Measurements from ENCODE around the gene ZNF609. TPM values are rescaled to one million over a fixed set of nuclear protein-coding genes. Genes with fewer than 3 reads are reported as not detected.
"Not testable (repeated sequence)": the region's sequence is repeated elsewhere in the genome, so short reads cannot be mapped to it uniquely, and the experiment has no call there.

The ZNF609 gene
- total RNA-seq, 1 donor from 2014 or later: 24.1 TPM

GRCh38 chr15:64493641-64494040 is 33.3 kb downstream of the ZNF609 start:
- Mint-ChIP-seq H3K4me3 (ENCODE audit: unreplicated experiment) (no peak overlapping the region), H3K27me3 (ENCODE audit: low read depth) (no peaks in the 10 kb centered on the region), H3K27ac (ENCODE audit: unreplicated experiment) (no peak overlapping the region), H3K4me1 (ENCODE audit: low read depth) (peaks cover 5% of the 10 kb centered on the region), H3K9me3 (ENCODE audit: low read depth) (no peaks in the 10 kb centered on the region), H3K36me3 (ENCODE audit: low read depth) (peaks cover 1% of the 10 kb centered on the region)
- no peak for TF ChIP-seq CTCF (IDR thresholded peaks at IDR 0.05)
- DNase-seq (ENCODE audit: low spot score): no peak

- not testable (repeated sequence) for H3K27ac Mint-ChIP-seq (ENCODE audit: unreplicated experiment); H3K9me3 Mint-ChIP-seq (ENCODE audit: low read depth); H3K27me3 Mint-ChIP-seq (ENCODE audit: low read depth); DNase-seq (ENCODE audit: low spot score); H3K4me1 Mint-ChIP-seq (ENCODE audit: low read depth); H3K36me3 Mint-ChIP-seq (ENCODE audit: low read depth); H3K4me3 Mint-ChIP-seq (ENCODE audit: unreplicated experiment)
These were observed 35.6 kb downstream of the ZNF609 start for GRCh38 chr15:64495968-64496367.

GRCh38 chr15:64500695-64501395 is 40.5 kb downstream of the ZNF609 start:
- no peak for TF ChIP-seq CTCF (IDR thresholded peaks at IDR 0.05)
- Mint-ChIP-seq H3K27ac (ENCODE audit: unreplicated experiment) (no peak overlapping the region), H3K27me3 (ENCODE audit: low read depth) (no peaks in the 10 kb centered on the region), H3K4me3 (ENCODE audit: unreplicated experiment) (no peak overlapping the region), H3K4me1 (ENCODE audit: low read depth) (peaks cover 35% of the 10 kb centered on the region), H3K36me3 (ENCODE audit: low read depth) (peaks cover 12% of the 10 kb centered on the region), H3K9me3 (ENCODE audit: low read depth) (no peaks in the 10 kb centered on the region)
- no peak for DNase-seq (ENCODE audit: low spot score)

GRCh38 chr15:64501396-64501715 is 41.0 kb downstream of the ZNF609 start:
- Mint-ChIP-seq H3K27me3 (ENCODE audit: low read depth) (no peaks in the 10 kb centered on the region), H3K4me3 (ENCODE audit: unreplicated experiment) (no peak overlapping the region), H3K36me3 (ENCODE audit: low read depth) (peaks cover 11% of the 10 kb centered on the region), H3K27ac (ENCODE audit: unreplicated experiment) (peak overlapping the region; percentile 19), H3K9me3 (ENCODE audit: low read depth) (no peaks in the 10 kb centered on the region), H3K4me1 (ENCODE audit: low read depth) (peaks cover 33% of the 10 kb centered on the region)
- TF ChIP-seq CTCF (IDR thresholded peaks at IDR 0.05): no peak
- DNase-seq (ENCODE audit: low spot score): no peak

- H3K9me3 Mint-ChIP-seq (ENCODE audit: low read depth): no peaks in the 10 kb centered on the region
- TF ChIP-seq CTCF (IDR thresholded peaks at IDR 0.05): no peak
- peaks cover 11% of the 10 kb centered on the region for H3K36me3 Mint-ChIP-seq (ENCODE audit: low read depth)
- peak overlapping the region; percentile 55 for H3K27ac Mint-ChIP-seq (ENCODE audit: unreplicated experiment)
- no peak for DNase-seq (ENCODE audit: low spot score)
- no peaks in the 10 kb centered on the region for H3K27me3 Mint-ChIP-seq (ENCODE audit: low read depth)
- H3K4me1 Mint-ChIP-seq (ENCODE audit: low read depth): peaks cover 37% of the 10 kb centered on the region
- H3K4me3 Mint-ChIP-seq (ENCODE audit: unreplicated experiment): no peak overlapping the region
These were observed 41.8 kb downstream of the ZNF609 start for GRCh38 chr15:64502151-64502550.

GRCh38 chr15:64502551-64502950 is 42.2 kb downstream of the ZNF609 start:
- Mint-ChIP-seq H3K36me3 (ENCODE audit: low read depth) (peaks cover 11% of the 10 kb centered on the region), H3K4me3 (ENCODE audit: unreplicated experiment) (no peak overlapping the region), H3K27ac (ENCODE audit: unreplicated experiment) (peak overlapping the region; percentile 55), H3K9me3 (ENCODE audit: low read depth) (no peaks in the 10 kb centered on the region), H3K27me3 (ENCODE audit: low read depth) (no peaks in the 10 kb centered on the region), H3K4me1 (ENCODE audit: low read depth) (peaks cover 41% of the 10 kb centered on the region)
- no peak for TF ChIP-seq CTCF (IDR thresholded peaks at IDR 0.05)
- DNase-seq (ENCODE audit: low spot score): no peak

Data from chondrocyte (in vitro differentiated cells).